HepG2 (cell line): ENCODE results near the gene SWSAP1. TPM values are rescaled to one million over a fixed set of nuclear protein-coding genes. Genes with fewer than 3 reads are reported as not detected.
A peak's percentile ranks its signal among the peaks of the same experiment; 100 is the strongest.

Experiments used
- ERF ChIP-seq: IDR thresholded peaks from 2 replicates; pipeline ENCODE4 v1.6.1; 2018; ENCODE audit warnings: missing biosample characterization, missing genetic modification reagents
- GATAD1 ChIP-seq: IDR thresholded peaks from 2 replicates; pipeline ENCODE4 v1.6.1; 2016; ENCODE audit warnings: missing genetic modification reagents, missing compliant biosample characterization
- HNF4A ChIP-seq: sonication (generic); formaldehyde crosslinking; IDR thresholded peaks from 2 replicates; pipeline ENCODE4 v1.4.0; 2020; ENCODE audit warnings: missing genetic modification reagents
- ISX ChIP-seq: sonication (generic); formaldehyde crosslinking; conservative IDR thresholded peaks from 2 replicates; pipeline ENCODE4 v1.5.0; 2020; ENCODE audit warnings: missing genetic modification reagents
- KLF15 ChIP-seq: sonication (generic); formaldehyde crosslinking; IDR thresholded peaks from 2 replicates; pipeline ENCODE4 v1.8.1; 2023; ENCODE audit warnings: borderline replicate concordance, mild to moderate bottlenecking, inconsistent platforms, missing genetic modification reagents, mixed read lengths
- MATR3 ChIP-seq: sonication (generic); formaldehyde crosslinking; IDR thresholded peaks from 2 replicates; pipeline ENCODE4 v1.4.0; 2020; ENCODE audit warnings: missing genetic modification reagents
- NFKBIZ ChIP-seq: IDR thresholded peaks from 2 replicates; pipeline ENCODE4 v1.6.1; 2018; ENCODE audit warnings: missing genetic modification reagents, missing compliant biosample characterization
- NFYC ChIP-seq: IDR thresholded peaks from 2 replicates; pipeline ENCODE4 v1.6.1; 2016; ENCODE audit warnings: missing genetic modification reagents, missing compliant biosample characterization
- NR2C2 ChIP-seq: sonication (generic); formaldehyde crosslinking; IDR thresholded peaks from 2 replicates; pipeline ENCODE4 v1.4.0; 2020; ENCODE audit warnings: missing genetic modification reagents, mild to moderate bottlenecking, moderate library complexity, borderline replicate concordance
- PAF1 ChIP-seq: IDR thresholded peaks from 2 replicates; pipeline ENCODE4 v1.6.1; 2016; ENCODE audit warnings: missing genetic modification reagents, missing compliant biosample characterization
- RAD51 ChIP-seq: fragments of 450-650 bp; IDR thresholded peaks from 2 replicates; pipeline ENCODE4 v1.6.1; 2016; ENCODE audit warnings: borderline replicate concordance
- RELA ChIP-seq: sonication (generic); formaldehyde crosslinking; IDR thresholded peaks from 2 replicates; pipeline ENCODE4 v1.4.0; 2020; ENCODE audit warnings: missing genetic modification reagents
- SUZ12 ChIP-seq: fragments of 150-350 bp; IDR thresholded peaks from 2 replicates; pipeline ENCODE4 v1.6.1; 2014; ENCODE audit warnings: low read depth, low read length
- ZFP41 ChIP-seq: sonication (generic); formaldehyde crosslinking; IDR thresholded peaks from 2 replicates; pipeline ENCODE4 v1.4.0; 2020; ENCODE audit warnings: mild to moderate bottlenecking, missing genetic modification reagents, borderline replicate concordance
- ZNF180 ChIP-seq: sonication (generic); formaldehyde crosslinking; IDR thresholded peaks from 2 replicates; pipeline ENCODE4 v1.4.0; 2020; ENCODE audit warnings: low read depth, missing genetic modification reagents, borderline replicate concordance
- ZNF3 ChIP-seq: IDR thresholded peaks from 2 replicates; pipeline ENCODE4 v1.7.0; 2017; ENCODE audit warnings: inconsistent platforms
- ZNF552 ChIP-seq: sonication (generic); formaldehyde crosslinking; IDR thresholded peaks from 2 replicates; pipeline ENCODE4 v1.9.0; 2022; ENCODE audit warnings: missing genetic modification reagents, mild to moderate bottlenecking, borderline replicate concordance
- ZNF570 ChIP-seq: sonication (generic); formaldehyde crosslinking; IDR thresholded peaks from 2 replicates; pipeline ENCODE4 v1.4.0; 2020; ENCODE audit warnings: mild to moderate bottlenecking, missing genetic modification reagents, borderline replicate concordance
- ZNF891 ChIP-seq: sonication (generic); formaldehyde crosslinking; IDR thresholded peaks from 2 replicates; pipeline ENCODE4 v1.5.0; 2020; ENCODE audit warnings: mild to moderate bottlenecking, missing genetic modification reagents
- polyA plus RNA-seq, 8 experiments: library from polyadenylated mRNA; depleted of rRNA in 3 of 8; stranded (reverse) in 7 of 8; unstranded in 1 of 8; fragments of >200 nt; fragmentation: Illumina TruSeq in 4 of 8; extraction: Trizol in 4 of 8; gene quantifications; 2 replicates each; pipeline versions ENCODE4 v1.2.1 to v1.2.3, GENCODE V29; 2011 to 2016; ENCODE audit warnings: low read depth in 4 of 8, missing spikeins in 1 of 8, mixed read lengths in 1 of 8; ENCODE audit not compliant: insufficient read depth in 1 of 8
- total RNA-seq, 5 experiments: library from RNA; depleted of rRNA; stranded (reverse); fragments of >200 nt; fragmentation: Illumina TruSeq; extraction: Trizol; gene quantifications; 2 replicates each; pipeline ENCODE4 v1.2.3, GENCODE V29; 2016; ENCODE audit warnings: low read depth in 1 of 5
- TF ChIP-seq, protein P1 (sequence below): IDR thresholded peaks from 2 replicates; pipeline ENCODE4 v1.4.0; 2020; ENCODE audit warnings: mild to moderate bottlenecking, missing genetic modification reagents
- TF ChIP-seq, protein P2 (sequence below): sonication (generic); formaldehyde crosslinking; conservative IDR thresholded peaks from 2 replicates; pipeline ENCODE4 v1.8.0; 2022; ENCODE audit warnings: missing genetic modification reagents

Gene SWSAP1
- total and polyA plus RNA-seq, 2 of the 13 experiments (the other 11 are each of a cell fraction or from before 2014, with no cell fraction given), result 2.7 to 3.3 TPM

DNA sequence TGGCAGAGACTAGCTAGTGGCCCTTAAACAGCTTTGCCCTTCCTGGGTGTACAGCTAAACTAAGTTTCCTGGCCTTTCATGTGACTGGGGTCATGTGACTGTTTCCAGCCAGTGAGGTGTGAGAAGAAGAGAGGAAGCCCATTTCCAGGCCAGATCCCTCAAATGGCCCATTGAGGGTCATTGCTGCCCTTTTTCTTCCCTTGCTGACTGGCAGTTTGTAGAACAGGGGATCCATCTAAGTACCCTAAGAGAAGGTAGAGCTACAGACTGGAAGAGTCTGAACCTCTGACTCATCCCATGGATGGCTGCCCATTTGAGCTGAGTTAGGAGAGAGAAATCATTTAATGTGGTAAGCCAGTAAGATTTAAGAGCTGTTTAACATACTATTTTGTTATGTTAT, 2.8 kb downstream of the SWSAP1 start (continued):
- TF ChIP-seq GATAD1 (CRISPR knock-in tag), result peak; percentile 29; the same call in 1 of the 2 replicates
- TF ChIP-seq MATR3 (CRISPR knock-in tag), result no peak
- no peak for TF ChIP-seq RELA (CRISPR knock-in tag)
- TF ChIP-seq NR2C2 (CRISPR knock-in tag), result no peak
- TF ChIP-seq NFKBIZ (CRISPR knock-in tag), result no peak
- TF ChIP-seq RAD51, result peak; percentile 77
- no peak for TF ChIP-seq ZNF552 (CRISPR knock-in tag)
- TF ChIP-seq PAF1, result no peak
- TF ChIP-seq ERF, result no peak
- TF ChIP-seq NFYC, result peak; percentile 70
- TF ChIP-seq ZNF570, result no peak
- TF ChIP-seq HNF4A (CRISPR knock-in tag), result no peak
- no peak for TF ChIP-seq ZFP41 (CRISPR knock-in tag)
- no peak for TF ChIP-seq KLF15 (CRISPR knock-in tag)
- no peak for TF ChIP-seq ISX (CRISPR knock-in tag)
- TF ChIP-seq ZNF3, result no peak
- no peak for TF ChIP-seq ZNF180 (CRISPR knock-in tag)
- TF ChIP-seq SUZ12, result no peak
- TF ChIP-seq, protein P1, sequence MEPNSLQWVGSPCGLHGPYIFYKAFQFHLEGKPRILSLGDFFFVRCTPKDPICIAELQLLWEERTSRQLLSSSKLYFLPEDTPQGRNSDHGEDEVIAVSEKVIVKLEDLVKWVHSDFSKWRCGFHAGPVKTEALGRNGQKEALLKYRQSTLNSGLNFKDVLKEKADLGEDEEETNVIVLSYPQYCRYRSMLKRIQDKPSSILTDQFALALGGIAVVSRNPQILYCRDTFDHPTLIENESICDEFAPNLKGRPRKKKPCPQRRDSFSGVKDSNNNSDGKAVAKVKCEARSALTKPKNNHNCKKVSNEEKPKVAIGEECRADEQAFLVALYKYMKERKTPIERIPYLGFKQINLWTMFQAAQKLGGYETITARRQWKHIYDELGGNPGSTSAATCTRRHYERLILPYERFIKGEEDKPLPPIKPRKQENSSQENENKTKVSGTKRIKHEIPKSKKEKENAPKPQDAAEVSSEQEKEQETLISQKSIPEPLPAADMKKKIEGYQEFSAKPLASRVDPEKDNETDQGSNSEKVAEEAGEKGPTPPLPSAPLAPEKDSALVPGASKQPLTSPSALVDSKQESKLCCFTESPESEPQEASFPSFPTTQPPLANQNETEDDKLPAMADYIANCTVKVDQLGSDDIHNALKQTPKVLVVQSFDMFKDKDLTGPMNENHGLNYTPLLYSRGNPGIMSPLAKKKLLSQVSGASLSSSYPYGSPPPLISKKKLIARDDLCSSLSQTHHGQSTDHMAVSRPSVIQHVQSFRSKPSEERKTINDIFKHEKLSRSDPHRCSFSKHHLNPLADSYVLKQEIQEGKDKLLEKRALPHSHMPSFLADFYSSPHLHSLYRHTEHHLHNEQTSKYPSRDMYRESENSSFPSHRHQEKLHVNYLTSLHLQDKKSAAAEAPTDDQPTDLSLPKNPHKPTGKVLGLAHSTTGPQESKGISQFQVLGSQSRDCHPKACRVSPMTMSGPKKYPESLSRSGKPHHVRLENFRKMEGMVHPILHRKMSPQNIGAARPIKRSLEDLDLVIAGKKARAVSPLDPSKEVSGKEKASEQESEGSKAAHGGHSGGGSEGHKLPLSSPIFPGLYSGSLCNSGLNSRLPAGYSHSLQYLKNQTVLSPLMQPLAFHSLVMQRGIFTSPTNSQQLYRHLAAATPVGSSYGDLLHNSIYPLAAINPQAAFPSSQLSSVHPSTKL, result no peak
- TF ChIP-seq ZNF891 (CRISPR knock-in tag), result no peak
- TF ChIP-seq, protein P2, sequence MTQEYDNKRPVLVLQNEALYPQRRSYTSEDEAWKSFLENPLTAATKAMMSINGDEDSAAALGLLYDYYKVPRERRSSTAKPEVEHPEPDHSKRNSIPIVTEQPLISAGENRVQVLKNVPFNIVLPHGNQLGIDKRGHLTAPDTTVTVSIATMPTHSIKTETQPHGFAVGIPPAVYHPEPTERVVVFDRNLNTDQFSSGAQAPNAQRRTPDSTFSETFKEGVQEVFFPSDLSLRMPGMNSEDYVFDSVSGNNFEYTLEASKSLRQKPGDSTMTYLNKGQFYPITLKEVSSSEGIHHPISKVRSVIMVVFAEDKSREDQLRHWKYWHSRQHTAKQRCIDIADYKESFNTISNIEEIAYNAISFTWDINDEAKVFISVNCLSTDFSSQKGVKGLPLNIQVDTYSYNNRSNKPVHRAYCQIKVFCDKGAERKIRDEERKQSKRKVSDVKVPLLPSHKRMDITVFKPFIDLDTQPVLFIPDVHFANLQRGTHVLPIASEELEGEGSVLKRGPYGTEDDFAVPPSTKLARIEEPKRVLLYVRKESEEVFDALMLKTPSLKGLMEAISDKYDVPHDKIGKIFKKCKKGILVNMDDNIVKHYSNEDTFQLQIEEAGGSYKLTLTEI (CRISPR knock-in tag), result no peak
